ENCODE data around the gene PCDH10.
"Not testable (repeated sequence)": the region's sequence is repeated elsewhere in the genome, so short reads cannot be mapped to it uniquely, and the experiment has no call there.

DNA sequence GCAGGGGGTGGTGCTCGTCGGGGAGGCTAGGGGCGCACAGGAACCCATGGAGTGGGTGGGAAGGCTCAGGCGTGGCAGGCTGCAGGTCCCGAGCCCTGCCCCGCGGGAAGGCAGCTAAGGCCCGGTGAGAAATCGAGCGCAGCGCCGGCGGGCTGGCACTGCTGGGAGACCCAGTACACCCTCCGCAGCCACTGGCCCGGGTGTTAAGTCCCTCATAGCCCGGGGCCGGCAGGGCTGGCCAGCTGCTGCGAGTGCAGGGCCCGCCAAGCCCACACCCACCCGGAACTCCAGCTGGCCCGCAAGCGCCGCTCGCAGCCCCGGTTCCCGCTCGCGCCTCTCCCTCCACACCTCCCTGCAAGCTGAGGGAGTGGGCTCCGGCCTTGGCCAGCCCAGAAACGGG is 91.4 kb downstream of the PCDH10 start:
- TF ChIP-seq POLR2A, EP300 (IDR thresholded peaks at IDR 0.05): not testable (repeated sequence)
- TF ChIP-seq, protein P1, sequence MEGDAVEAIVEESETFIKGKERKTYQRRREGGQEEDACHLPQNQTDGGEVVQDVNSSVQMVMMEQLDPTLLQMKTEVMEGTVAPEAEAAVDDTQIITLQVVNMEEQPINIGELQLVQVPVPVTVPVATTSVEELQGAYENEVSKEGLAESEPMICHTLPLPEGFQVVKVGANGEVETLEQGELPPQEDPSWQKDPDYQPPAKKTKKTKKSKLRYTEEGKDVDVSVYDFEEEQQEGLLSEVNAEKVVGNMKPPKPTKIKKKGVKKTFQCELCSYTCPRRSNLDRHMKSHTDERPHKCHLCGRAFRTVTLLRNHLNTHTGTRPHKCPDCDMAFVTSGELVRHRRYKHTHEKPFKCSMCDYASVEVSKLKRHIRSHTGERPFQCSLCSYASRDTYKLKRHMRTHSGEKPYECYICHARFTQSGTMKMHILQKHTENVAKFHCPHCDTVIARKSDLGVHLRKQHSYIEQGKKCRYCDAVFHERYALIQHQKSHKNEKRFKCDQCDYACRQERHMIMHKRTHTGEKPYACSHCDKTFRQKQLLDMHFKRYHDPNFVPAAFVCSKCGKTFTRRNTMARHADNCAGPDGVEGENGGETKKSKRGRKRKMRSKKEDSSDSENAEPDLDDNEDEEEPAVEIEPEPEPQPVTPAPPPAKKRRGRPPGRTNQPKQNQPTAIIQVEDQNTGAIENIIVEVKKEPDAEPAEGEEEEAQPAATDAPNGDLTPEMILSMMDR (IDR thresholded peaks at IDR 0.05): not testable (repeated sequence)
